ENCODE measurements around the gene FAM227A.

GRCh38 chr22:38607680-38608079 is 48.5 kb downstream of the FAM227A start:
- TF ChIP-seq CTCF (IDR thresholded peaks at IDR 0.05) (no peak), POLR2A (IDR thresholded peaks at IDR 0.05) (no peak)
